Central memory CD4-positive, alpha-beta T cell (primary cell): ENCODE measurements around the gene SHROOM3.
"Not testable (repeated sequence)": the region's sequence is repeated elsewhere in the genome, so short reads cannot be mapped to it uniquely, and the experiment has no call there.

Experiments
- DNase-seq: peaks from one replicate; pipeline ENCODE4 v3.0.0; 2022

Gene SHROOM3

GRCh38 chr4:76702440-76703122 lies 267.6 kb downstream of the SHROOM3 start:
- DNase-seq = no peak

- no peak for DNase-seq
These were observed 268.1 kb downstream of the SHROOM3 start for GRCh38 chr4:76703123-76703490.

GRCh38 chr4:76703676-76704075 lies 268.6 kb downstream of the SHROOM3 start:
- DNase-seq = no peak

GRCh38 chr4:76704133-76704881 lies 269.3 kb downstream of the SHROOM3 start:
- DNase-seq = no peak

GRCh38 chr4:76705472-76705871 lies 270.4 kb downstream of the SHROOM3 start:
- no peak for DNase-seq

GRCh38 chr4:76706581-76706980 lies 271.6 kb downstream of the SHROOM3 start:
- DNase-seq = no peak

GRCh38 chr4:76708971-76709771 lies 274.1 kb downstream of the SHROOM3 start:
- no peak for DNase-seq

- no peak for DNase-seq
These were observed 274.7 kb downstream of the SHROOM3 start for GRCh38 chr4:76709772-76710090.

GRCh38 chr4:76712564-76712963 lies 277.5 kb downstream of the SHROOM3 start:
- DNase-seq = no peak

- DNase-seq = no peak
These were observed 279.2 kb downstream of the SHROOM3 start for GRCh38 chr4:76714226-76714625.

GRCh38 chr4:76716020-76716419 lies 281.0 kb downstream of the SHROOM3 start:
- DNase-seq = no peak

- no peak for DNase-seq
These were observed 281.6 kb downstream of the SHROOM3 start for GRCh38 chr4:76716658-76717057.

GRCh38 chr4:76717431-76717830 lies 282.4 kb downstream of the SHROOM3 start:
- no peak for DNase-seq

GRCh38 chr4:76718021-76718420 lies 283.0 kb downstream of the SHROOM3 start:
- DNase-seq = no peak

- no peak for DNase-seq
These were observed 283.8 kb downstream of the SHROOM3 start for GRCh38 chr4:76718831-76719230.

GRCh38 chr4:76720121-76720520 lies 285.1 kb downstream of the SHROOM3 start:
- no peak for DNase-seq

- DNase-seq = not testable (repeated sequence)
These were observed 287.1 kb downstream of the SHROOM3 start for GRCh38 chr4:76722146-76722545.

GRCh38 chr4:76722838-76723237 lies 287.8 kb downstream of the SHROOM3 start:
- DNase-seq = no peak

GRCh38 chr4:76723373-76723772 lies 288.3 kb downstream of the SHROOM3 start:
- DNase-seq = no peak

GRCh38 chr4:76723924-76724323 lies 288.9 kb downstream of the SHROOM3 start:
- DNase-seq = no peak

GRCh38 chr4:76725039-76725438 lies 290.0 kb downstream of the SHROOM3 start:
- DNase-seq = no peak

GRCh38 chr4:76726176-76726575 lies 291.1 kb downstream of the SHROOM3 start:
- DNase-seq = no peak

- DNase-seq = no peak
These were observed 291.6 kb downstream of the SHROOM3 start for GRCh38 chr4:76726631-76727030.

GRCh38 chr4:76727934-76728333 lies 292.9 kb downstream of the SHROOM3 start:
- not testable (repeated sequence) for DNase-seq
